GM13976 (cell line): ENCODE measurements around the gene GABBR1.

Experiments
- DNase-seq: peaks from one replicate; pipeline ENCODE4 v3.0.0; 2012; ENCODE audit warnings: low spot score
- in situ Hi-C: fragments of 300-500 bp; cut with MboI; formaldehyde crosslinking; loops from one replicate; pipeline ENCODE4 v1.12.0; 2022; ENCODE audit warnings: low sequenced_read_pairs, mixed read lengths, inconsistent platforms; ENCODE audit not compliant: unreplicated experiment
- TF ChIP-seq, protein P1 (sequence below): IDR thresholded peaks from 2 replicates; pipeline ENCODE4 v1.5.1; 2012; ENCODE audit warnings: borderline replicate concordance, mild to moderate bottlenecking; ENCODE audit not compliant: insufficient read depth; ENCODE audit errors: extremely low read depth, missing control alignments, control extremely low read depth

The GABBR1 gene

DNA sequence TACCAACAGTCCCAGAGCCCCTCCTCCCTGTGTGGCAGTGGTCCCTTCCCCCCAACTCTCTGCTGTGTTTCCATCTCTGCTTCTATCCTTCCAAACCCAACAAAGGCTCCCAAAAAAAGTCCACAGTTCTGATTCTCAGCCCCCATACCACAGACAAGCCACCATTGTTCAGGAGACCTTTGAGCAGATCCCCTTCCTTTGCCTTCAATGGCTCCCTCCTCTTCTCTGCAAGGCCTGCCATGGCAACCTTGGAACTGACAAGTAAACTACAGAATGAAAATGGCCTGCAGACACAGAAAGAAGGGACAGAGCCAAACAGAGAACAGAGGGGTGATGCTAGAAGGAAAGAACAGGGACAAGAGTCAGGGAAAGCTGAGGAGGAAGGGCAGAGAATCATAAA is 24.9 kb downstream of the GABBR1 start:
- TF ChIP-seq, protein P1, sequence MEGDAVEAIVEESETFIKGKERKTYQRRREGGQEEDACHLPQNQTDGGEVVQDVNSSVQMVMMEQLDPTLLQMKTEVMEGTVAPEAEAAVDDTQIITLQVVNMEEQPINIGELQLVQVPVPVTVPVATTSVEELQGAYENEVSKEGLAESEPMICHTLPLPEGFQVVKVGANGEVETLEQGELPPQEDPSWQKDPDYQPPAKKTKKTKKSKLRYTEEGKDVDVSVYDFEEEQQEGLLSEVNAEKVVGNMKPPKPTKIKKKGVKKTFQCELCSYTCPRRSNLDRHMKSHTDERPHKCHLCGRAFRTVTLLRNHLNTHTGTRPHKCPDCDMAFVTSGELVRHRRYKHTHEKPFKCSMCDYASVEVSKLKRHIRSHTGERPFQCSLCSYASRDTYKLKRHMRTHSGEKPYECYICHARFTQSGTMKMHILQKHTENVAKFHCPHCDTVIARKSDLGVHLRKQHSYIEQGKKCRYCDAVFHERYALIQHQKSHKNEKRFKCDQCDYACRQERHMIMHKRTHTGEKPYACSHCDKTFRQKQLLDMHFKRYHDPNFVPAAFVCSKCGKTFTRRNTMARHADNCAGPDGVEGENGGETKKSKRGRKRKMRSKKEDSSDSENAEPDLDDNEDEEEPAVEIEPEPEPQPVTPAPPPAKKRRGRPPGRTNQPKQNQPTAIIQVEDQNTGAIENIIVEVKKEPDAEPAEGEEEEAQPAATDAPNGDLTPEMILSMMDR: no peak
- no peak for DNase-seq
- in situ Hi-C loops: no loop called here

- DNase-seq: no peak
- in situ Hi-C loops: no loop called here
- TF ChIP-seq, protein P1: no peak
These were observed 29.1 kb downstream of the GABBR1 start for GRCh38 chr6:29603930-29604329.

- in situ Hi-C loops: no loop called here
- TF ChIP-seq, protein P1: no peak
- DNase-seq: no peak
These were observed 29.5 kb downstream of the GABBR1 start for GRCh38 chr6:29603456-29603855.

DNA sequence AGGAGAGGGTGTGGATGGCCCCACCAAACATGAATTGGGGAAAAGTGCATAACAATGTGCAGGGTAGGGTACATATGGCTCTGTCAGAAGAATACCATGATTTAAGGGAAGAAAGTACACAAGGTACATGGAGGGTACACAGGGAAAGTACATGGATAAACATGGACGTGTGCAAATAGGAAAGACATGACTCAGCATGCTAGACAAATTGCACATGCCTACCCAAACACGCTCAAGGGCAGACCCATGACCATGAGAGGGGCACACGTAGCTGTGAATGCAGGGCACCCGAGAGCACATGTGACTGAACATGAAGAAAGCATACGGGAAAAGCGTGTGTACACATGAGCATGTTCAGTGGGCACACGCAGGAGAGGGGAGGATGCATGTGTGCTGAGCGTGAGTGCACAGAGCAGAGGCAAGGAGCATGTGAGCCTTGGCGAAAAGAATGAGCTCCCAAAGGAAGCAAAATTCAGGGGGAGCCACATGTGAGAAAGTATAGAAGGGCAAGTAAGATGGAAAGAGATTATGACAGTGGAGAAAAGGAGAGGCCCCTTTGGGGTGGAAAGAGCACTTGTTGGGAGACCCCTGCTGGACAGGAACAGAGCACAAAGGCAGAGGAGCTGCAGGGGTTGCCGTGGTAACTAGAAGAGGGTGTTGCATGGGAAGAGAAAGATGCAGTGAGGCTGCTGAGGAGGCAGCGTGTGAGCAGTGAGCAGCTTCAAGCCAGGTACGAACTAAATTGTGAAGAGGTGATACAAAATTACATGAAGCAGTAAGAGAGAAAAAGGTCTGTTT is 30.2 kb downstream of the GABBR1 start:
- TF ChIP-seq, protein P1: no peak
- in situ Hi-C loops: no loop called here
- peak; percentile 46 for DNase-seq

- in situ Hi-C loops: no loop called here
- no peak for DNase-seq
- TF ChIP-seq, protein P1: no peak
These were observed 34.7 kb downstream of the GABBR1 start for GRCh38 chr6:29598172-29598747.

DNA sequence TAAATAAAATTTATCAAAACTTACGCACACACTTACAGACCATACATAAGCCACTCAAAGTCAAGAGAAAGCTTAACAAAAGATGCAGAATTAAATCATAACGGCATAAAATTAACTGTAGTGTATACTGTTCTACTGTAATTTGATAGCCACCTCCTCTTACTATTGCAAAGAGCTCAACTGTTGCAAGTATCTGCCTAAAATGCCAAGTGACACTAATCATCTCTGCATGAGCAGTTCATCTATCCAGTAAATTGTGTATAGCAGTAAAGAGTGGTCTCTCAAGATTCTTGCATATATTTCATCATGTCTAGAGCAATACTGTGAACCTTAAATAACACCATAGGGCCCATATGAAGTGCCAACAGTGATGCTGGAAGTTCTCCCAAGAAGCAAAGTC is 35.8 kb downstream of the GABBR1 start:
- no peak for DNase-seq
- in situ Hi-C loops: no loop called here
- TF ChIP-seq, protein P1: no peak

- DNase-seq: no peak
- TF ChIP-seq, protein P1: no peak
- in situ Hi-C loops: no loop called here
These were observed 36.5 kb downstream of the GABBR1 start for GRCh38 chr6:29596381-29596900.
